Astrocyte (in vitro differentiated cells and primary cell): ENCODE results near the gene OR56B4.

Experiments
- EZH2 ChIP-seq: IDR thresholded peaks from 2 replicates; pipeline ENCODE4 v1.6.1; 2012; ENCODE audit warnings: mild to moderate bottlenecking, low read length, inconsistent platforms; ENCODE audit not compliant: insufficient read depth
- TF ChIP-seq, protein P1 (sequence below): IDR thresholded peaks from 2 replicates; pipeline ENCODE4 v1.5.1; 2011; ENCODE audit warnings: low read depth, mild to moderate bottlenecking, inconsistent platforms, low read length, moderate library complexity; ENCODE audit not compliant: insufficient read depth

DNA sequence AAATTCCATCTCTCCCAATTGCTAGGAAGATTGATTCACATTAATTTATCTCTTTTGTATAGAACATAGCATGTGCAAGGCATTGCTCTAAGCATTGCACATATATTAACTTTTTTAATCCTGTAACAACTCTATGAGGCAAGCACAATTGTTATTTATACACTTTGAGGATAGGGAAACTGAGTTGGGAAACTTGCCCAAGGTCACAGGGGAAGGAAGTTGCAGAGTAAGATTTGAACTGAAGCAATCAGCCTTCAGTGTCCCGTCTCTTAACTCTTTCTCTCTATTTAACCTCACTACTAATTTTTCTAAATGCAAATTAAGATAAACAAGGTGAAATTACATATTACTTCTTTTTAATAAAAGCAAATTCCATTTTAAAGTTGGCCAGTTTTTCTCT lies 22.2 kb downstream of the OR56B4 start:
- TF ChIP-seq, protein P1, sequence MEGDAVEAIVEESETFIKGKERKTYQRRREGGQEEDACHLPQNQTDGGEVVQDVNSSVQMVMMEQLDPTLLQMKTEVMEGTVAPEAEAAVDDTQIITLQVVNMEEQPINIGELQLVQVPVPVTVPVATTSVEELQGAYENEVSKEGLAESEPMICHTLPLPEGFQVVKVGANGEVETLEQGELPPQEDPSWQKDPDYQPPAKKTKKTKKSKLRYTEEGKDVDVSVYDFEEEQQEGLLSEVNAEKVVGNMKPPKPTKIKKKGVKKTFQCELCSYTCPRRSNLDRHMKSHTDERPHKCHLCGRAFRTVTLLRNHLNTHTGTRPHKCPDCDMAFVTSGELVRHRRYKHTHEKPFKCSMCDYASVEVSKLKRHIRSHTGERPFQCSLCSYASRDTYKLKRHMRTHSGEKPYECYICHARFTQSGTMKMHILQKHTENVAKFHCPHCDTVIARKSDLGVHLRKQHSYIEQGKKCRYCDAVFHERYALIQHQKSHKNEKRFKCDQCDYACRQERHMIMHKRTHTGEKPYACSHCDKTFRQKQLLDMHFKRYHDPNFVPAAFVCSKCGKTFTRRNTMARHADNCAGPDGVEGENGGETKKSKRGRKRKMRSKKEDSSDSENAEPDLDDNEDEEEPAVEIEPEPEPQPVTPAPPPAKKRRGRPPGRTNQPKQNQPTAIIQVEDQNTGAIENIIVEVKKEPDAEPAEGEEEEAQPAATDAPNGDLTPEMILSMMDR: no peak
- TF ChIP-seq EZH2: no peak
